GM21423 (cell line): ENCODE results near the gene ALKBH3.

Experiments
- ATAC-seq: cut with Tn5 transposase; IDR thresholded peaks from one replicate; pipeline ENCODE4 v1.9.1; 2021; ENCODE audit warnings: mild to moderate bottlenecking, moderate library complexity; ENCODE audit not compliant: unreplicated experiment

The ALKBH3 gene

DNA sequence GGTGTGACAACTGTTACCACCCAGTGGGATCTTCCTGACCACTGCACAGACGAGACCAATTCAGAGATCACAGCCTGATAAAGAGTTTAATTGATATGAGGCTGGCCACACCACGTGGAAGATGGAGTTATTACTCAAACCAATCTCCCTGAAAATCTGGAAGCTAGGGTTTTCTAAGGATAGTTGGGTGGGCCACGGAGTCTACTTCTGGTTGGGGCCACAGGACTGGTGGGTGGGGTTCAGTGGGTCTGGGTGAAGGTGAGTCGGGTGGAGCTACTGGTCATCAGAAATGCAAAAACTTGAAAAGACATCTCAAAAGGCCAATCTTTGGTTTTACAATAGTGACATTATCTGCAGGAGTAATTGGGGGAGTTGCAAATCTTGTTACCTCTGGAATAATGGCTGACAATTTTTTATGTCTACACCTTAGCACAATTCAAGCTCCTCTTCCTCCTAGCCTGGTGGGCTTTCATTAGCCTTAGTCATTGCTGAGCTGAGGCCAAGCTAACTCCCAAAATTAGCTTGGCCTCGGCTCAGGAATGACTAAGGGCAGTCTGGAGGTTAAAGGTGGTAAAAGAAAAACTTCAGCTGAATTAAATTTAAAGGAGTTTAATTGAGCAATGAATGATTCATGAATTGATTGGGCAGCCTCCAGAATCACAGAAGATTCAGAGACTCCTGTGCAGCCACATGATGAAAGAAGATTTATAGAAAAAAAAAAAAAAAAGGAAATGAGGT, 74.9 kb downstream of the ALKBH3 start:
- no peak for ATAC-seq

GRCh38 chr11:43957571-43957970, 76.9 kb downstream of the ALKBH3 start:
- ATAC-seq: no peak

DNA sequence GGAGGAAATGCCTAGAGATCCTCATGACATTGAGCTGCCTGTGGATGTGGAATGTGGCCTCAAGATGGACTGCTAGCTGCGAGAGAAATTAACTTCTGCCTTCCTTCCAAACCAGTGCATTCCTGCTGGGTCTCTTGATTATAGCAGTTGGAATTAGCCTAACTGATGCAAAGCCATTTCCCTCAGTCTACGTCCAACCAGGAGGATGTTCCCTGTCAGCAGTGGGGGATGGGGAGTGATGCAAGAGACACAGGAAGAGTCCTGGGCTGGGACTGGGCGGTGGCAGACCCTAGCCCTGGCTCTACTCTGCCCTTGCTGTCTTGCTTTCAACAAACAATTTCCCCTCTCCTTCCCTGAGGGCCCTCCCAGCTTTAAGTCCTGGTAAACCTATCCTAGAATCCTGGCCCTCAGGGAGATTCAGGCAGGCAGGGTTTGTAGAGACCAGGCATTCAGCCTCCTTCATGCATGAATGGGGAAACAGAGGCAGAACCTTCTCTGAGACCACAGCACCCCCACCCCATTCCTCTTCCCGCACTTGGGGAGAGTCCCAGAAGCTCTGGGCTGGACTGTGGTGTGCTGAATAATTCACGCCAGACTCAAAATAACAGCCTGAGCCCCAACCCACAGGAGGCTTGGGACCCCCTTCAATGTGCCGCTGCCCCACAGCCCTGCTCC, 78.8 kb downstream of the ALKBH3 start:
- no peak for ATAC-seq

DNA sequence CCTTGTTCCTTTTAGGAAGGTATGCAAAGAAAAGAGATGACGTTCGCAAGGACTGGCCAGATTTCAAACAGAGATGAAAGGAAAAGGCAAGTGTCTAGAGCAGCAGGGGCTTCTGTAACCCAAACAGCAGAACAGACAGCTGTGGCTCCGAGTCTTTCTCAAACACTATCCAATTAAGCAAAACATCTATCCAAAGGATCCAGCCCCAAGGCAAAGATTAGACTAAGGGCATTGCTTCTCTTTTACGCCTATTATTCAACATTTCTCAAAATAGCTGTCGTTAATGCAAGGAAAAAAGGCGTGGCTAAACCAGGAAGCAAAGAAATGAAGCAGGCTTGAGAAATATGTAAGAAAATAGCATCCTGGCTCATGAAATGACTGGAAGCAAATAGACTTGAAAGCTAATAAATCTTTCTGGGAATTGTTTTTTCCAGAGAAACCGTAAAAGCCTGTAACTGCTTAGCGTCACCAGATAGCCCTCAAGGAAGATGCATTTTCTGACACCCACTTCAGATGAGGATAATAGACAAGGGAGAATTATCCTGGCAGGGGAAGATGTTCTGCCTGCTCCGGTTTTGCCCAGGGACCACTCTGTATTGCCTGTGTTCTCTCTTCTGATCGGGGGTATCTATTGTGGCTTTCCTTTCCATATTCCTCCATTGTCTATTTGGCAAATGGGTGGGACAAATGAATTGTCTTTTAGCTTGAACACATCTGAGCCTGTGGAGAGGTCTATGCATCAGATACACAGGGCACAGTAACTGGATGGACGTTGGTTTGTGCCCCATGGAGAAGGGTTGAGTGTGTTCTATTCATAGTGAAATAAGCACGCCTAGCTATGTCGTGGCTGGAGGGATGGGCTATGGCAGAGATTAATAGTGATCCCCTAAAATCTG, 82.0 kb downstream of the ALKBH3 start:
- ATAC-seq: no peak

- ATAC-seq: no peak
These were observed 82.6 kb downstream of the ALKBH3 start for GRCh38 chr11:43963279-43963620.

DNA sequence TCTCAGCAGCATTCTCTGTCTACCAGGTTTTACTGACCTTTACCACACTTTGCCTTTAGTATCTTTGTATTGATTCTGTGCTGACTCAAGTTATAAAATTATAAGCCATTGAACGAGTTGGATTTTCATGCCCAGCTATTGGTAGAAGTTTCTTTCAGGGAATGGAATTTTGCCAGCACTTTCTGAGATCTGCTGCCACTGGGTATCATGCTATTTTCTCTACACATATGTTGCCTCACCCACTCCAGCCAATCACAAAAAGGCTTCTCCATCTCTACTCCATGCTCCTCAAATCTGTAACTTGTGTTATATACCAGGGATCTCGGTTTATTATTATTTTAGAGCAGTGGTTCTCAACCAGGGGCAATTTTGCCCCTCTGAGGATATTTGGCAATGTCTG, 87.0 kb downstream of the ALKBH3 start:
- ATAC-seq: no peak

DNA sequence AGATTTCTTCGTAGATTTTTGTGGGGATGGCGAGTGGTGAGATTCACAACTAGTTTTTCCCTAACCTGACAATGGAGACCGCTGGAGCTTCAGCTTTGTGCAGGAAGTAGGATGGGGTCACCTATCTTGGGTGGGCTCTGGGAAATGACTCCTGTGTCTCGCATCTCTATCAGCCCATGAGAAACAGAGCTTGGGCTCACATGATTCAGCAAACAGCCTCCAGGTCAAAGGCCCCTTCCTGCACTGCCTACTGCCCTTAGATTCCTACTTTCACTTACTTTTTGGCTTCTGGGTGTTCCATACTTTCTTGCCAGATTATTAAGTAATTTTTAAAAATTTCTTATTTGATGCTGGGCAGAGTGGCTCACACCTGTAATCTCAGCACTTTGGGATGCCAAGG, 88.1 kb downstream of the ALKBH3 start:
- no peak for ATAC-seq

DNA sequence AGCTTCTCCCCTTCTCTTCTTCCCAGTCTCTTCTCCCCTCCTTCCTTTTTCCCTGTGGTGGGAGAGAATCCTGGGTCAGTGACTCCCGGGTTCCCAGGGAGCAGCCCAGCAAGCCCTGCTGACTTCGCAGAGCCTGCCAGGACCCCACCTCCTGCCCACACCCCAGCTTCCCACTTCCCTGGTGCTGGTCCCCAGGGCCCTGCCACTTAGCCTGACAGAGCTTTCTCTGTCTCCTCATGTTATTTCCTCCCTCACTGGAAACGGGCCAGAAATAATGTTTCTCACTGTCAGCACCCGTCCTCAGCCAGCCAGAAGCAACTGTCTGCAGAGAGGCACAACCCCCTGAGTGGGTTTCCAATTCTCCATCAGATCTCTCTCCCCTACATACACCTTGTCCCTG, 88.9 kb downstream of the ALKBH3 start:
- ATAC-seq: no peak
